Measurements from ENCODE around the gene TTC12. TPM values are rescaled to one million over a fixed set of nuclear protein-coding genes. Genes with fewer than 3 reads are reported as not detected.

The TTC12 gene
- total and polyA plus RNA-seq, 2 of the 8 experiments (the other 6 are each of a cell fraction or from before 2014, with no cell fraction given): 4.7 to 9.0 TPM

DNA sequence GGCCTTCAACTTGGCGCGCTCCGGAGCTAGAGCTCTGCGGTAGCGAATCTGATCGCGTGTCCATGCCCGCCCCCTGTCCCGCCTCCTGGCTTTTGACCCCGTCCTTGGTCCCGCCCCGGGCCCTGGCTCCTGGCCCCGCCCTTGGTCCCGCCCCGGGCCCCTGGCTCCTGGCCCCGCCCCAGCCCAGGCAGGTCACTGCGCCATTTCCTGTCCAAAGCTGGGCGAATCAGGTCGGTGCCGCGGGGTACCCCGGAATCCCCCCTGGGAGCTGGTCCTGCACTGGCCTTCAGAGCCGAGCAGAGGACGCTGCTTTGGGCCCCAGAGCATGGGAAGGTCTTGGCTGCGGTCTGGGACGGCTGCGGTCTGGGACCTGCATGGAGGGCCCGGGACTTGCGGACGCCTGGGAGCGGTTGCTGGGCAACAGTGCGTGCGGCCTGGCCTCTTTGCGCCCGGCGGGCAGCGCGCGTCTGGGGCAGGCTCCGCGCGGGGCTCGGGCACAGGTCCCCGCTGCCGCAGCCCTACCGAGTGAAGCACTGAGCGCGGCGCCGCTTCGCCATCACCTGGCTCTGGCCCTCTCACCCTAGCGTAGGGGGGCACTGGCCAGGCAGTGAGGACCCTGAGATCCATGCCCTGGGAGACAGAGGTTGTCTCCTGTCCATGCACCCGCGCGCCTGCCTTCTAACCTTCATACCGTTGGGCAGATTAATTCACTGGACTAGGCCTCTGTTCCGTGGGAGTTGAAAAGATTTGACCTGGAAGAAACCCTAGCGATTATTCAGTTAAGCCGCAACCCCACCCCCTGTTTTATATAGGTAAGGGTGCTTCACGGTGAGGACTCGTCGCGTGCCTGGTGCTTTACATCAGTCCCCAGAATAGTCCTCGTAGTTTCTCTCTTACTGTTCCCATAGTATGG, at the start of gene TTC12 (continued):
- no peak for TF ChIP-seq JUND (IDR thresholded peaks at IDR 0.05; ENCODE audit: low read length)
- no peak for TF ChIP-seq SUZ12 (IDR thresholded peaks at IDR 0.05; ENCODE audit: low read length)
- TF ChIP-seq TBP (IDR thresholded peaks at IDR 0.05; ENCODE audit: low read depth, low read length): peak; percentile 77
- TF ChIP-seq, protein P1, sequence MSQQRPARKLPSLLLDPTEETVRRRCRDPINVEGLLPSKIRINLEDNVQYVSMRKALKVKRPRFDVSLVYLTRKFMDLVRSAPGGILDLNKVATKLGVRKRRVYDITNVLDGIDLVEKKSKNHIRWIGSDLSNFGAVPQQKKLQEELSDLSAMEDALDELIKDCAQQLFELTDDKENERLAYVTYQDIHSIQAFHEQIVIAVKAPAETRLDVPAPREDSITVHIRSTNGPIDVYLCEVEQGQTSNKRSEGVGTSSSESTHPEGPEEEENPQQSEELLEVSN (IDR thresholded peaks at IDR 0.05): peak; percentile 86; the same call in 1 of the 2 replicates
- peak; percentile 88 for TF ChIP-seq PHF8 (conservative IDR thresholded peaks at IDR 0.05; ENCODE audit: low read depth, low read length)
- no peak for TF ChIP-seq POU5F1 (IDR thresholded peaks at IDR 0.05; ENCODE audit: low read depth, low read length)
- peak; percentile 51; the same call in 1 of the 2 replicates for TF ChIP-seq SP1 (IDR thresholded peaks at IDR 0.05; ENCODE audit: low read depth, low read length)
- TF ChIP-seq KDM1A (IDR thresholded peaks at IDR 0.05; ENCODE audit: borderline replicate concordance, low read length): no peak
- no peak for TF ChIP-seq CBX5 (IDR thresholded peaks at IDR 0.05; ENCODE audit: low read depth, low read length)
- TF ChIP-seq CREB1 (IDR thresholded peaks at IDR 0.05): peak; percentile 48
- no peak for TF ChIP-seq ZNF274 (IDR thresholded peaks at IDR 0.05; ENCODE audit: borderline replicate concordance, extremely low read depth, low read length)
- TF ChIP-seq SIN3A (conservative IDR thresholded peaks at IDR 0.05 in 1 of 2, IDR thresholded peaks at IDR 0.05 in 1 of 2; ENCODE audit: low read depth in 1 of 2, low read length in 2 of 2): peak in 1 of 2 experiments; percentile 93; a peak in 2 of 4 replicates
- TF ChIP-seq JUN (IDR thresholded peaks at IDR 0.05; ENCODE audit: low read depth, low read length): no peak
- no peak for TF ChIP-seq GTF2F1 (IDR thresholded peaks at IDR 0.05; ENCODE audit: borderline replicate concordance, low read depth, low read length)
- TF ChIP-seq, protein P2, sequence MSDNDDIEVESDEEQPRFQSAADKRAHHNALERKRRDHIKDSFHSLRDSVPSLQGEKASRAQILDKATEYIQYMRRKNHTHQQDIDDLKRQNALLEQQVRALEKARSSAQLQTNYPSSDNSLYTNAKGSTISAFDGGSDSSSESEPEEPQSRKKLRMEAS (IDR thresholded peaks at IDR 0.05): peak; percentile 72
- TF ChIP-seq POLR2A (IDR thresholded peaks at IDR 0.05; ENCODE audit: control extremely low read depth in 1 of 2, low read depth in 2 of 2, low read length in 2 of 2): peak in 1 of 2 experiments; percentile 84; a peak in 2 of 3 replicates
